GM18951 (cell line): ENCODE results near the gene UGT1A9.

ENCODE experiments used
- POLR2A ChIP-seq: IDR thresholded peaks from 4 replicates; pipeline ENCODE4 v1.6.1; 2011; ENCODE audit warnings: mild to moderate bottlenecking; ENCODE audit not compliant: insufficient read length, insufficient read depth; ENCODE audit errors: extremely low read depth
- in situ Hi-C: fragments of 300-500 bp; cut with MboI; formaldehyde crosslinking; loops from one replicate; pipeline ENCODE4 v1.12.0; 2022; ENCODE audit warnings: low sequenced_read_pairs, mixed read lengths, inconsistent platforms; ENCODE audit not compliant: unreplicated experiment

The UGT1A9 gene

DNA sequence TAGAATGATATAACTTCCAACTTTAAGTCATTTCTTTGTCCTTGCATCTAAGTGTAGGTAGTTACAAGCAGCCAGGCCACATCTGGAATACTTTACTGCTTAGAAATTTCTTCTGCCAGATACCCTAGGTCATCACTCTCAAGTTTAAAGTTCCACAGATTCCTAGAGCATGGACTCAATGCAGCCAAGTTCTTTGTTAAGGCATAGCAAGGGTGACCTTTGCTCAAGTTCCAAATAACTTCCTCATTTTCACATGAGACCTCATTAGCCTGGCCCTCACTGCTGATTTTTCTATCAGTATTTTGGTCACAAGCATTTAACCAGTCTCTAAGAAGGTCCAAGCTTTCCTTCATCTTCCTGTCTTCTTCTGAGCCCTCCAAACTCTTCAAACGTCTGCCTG lies 7.8 kb upstream of the UGT1A9 start:
- in situ Hi-C loops: no loop called here
- TF ChIP-seq POLR2A: no peak

DNA sequence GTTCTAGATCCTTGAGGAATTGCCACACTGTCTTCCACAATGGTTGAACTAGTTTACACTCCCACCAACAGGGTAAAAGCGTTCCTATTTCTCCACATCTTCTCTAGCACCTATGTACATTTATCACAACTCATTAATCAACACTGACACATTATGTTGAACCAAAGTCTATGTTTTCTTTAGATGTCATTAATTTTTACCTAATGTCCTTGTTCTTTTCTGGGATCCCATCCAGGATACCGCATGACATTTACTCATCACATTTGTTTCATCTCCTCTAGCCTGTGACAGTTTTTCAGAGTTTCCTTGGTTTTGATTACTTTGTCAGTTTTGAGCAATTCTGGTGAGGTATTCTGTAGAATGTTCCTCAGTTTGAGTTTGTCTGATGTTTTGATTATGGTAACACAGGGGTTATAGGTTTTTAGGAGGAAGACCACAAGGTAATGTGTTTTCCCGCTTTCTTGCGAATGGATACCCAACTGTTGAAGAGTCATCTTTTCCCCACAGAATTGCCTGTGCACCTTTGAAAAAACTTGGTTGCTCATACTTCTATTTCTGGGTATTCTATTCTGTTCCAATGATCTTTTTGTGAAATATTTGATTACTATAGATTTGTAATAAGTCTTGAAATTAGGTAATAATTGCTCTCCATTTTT lies 3.0 kb upstream of the UGT1A9 start:
- in situ Hi-C loops: no loop called here
- no peak for TF ChIP-seq POLR2A

DNA sequence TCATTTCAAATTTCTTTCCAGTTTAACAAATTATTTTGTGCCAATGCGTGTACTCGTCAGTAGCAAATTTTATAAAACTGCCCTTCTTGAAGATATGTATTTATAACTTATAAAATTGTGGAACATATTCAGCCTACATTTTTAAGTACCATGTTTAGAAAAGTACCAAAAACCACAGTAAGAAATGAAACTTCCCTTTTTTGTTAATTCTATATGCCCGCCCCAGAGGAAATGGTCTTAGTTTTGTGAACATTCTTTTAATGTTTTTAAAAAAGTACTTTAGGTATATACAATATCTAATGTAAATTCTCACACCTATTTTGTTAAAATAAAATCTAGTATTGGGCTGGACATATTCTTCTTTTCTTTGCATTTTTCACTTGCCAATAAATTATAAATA lies 1.2 kb downstream of the UGT1A9 start:
- TF ChIP-seq POLR2A: no peak
- in situ Hi-C loops: no loop called here

DNA sequence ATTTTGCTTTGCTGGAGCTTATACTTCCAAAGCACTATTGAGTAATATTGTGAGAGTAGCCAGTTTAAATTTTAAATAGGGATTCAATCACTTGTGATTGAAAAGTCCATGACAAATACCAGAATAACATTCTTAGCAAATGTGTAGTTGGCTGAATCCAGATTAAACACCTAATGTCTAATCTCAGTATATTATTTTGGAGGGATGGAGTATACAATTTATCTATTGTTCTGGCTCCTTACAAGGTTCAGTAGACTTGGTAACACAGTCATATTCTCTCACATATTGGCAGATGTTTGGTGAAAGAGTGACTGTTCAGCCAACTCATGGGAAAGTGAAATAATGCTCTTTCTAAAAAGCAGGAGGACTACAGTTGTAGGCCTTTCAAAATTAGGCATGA lies 2.2 kb downstream of the UGT1A9 start:
- no peak for TF ChIP-seq POLR2A
- in situ Hi-C loops: no loop called here

DNA sequence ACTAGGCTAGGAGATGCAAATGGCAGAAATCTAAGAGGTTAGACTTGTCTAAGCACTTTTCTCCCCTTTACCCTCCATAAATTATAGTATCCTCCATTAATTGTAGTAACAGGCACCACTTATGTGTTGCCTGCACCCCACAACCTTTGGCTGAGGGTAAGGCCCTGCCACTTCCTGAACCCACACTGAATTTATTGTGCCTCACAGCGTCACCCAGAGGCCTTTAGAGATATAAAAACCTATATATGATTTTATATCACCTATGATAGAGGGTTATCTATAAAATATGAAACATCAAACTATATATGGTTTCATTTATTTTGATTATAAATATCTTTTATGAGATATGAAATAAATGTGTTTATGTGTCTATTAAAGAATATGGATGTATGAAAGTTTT lies 2.6 kb downstream of the UGT1A9 start:
- TF ChIP-seq POLR2A: no peak
- in situ Hi-C loops: no loop called here

DNA sequence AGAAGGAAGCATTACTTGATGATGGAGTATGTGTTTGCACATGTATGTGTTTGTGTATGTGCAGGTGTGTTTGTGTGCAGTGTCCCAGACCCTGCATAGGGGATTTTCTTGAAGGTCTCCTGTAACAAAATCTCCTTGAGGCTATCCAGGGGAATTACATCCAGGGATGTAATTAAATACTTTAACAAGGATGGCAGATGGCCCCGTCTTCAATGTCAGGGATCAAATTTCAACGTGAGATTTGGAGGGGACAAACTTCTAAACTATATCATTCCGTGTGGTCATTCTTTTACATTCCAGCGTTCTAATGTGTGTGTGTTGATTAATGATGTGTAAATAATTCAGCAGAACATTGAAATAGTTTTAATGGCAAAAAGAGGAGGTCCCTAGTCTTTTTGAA lies 3.3 kb downstream of the UGT1A9 start:
- in situ Hi-C loops: no loop called here
- TF ChIP-seq POLR2A: no peak

DNA sequence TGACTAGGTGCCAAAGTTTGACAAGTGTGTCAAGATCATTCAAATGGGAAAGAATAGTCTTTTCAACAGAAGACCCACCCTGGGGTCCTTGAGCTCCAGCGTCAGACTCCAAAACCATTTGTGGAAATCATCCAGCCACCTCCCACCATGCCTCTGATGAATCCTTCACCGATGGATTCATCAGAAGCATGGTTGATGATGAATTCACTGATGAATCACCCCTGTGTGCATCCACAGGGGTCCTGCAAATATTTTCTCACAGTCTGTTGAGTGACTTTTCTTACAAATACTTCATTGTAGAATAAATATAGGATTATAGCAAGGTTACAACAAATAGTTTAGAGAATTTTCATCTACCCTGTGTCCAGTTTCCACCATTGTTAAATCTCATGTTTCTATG lies 4.3 kb downstream of the UGT1A9 start:
- in situ Hi-C loops: no loop called here
- TF ChIP-seq POLR2A: no peak

DNA sequence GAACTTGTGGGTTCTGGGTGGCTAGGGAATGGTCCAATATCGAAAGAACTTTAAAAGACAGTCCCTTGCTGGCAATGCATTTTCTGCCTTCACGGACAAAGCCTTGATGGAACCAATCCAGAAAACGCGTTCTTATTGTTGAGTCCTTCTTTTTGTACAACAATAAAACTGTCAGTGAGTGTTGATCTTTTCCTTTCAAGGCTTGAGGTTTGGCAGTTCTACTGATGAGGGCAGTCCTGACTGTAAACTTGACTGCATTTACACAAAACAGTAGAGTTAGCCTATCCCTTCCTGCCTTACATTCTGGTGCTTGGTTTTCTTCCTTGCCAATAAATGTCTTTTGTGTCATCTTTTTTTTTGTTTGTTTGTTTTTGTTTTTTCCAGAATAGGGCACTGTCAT lies 7.5 kb downstream of the UGT1A9 start:
- in situ Hi-C loops: no loop called here

DNA sequence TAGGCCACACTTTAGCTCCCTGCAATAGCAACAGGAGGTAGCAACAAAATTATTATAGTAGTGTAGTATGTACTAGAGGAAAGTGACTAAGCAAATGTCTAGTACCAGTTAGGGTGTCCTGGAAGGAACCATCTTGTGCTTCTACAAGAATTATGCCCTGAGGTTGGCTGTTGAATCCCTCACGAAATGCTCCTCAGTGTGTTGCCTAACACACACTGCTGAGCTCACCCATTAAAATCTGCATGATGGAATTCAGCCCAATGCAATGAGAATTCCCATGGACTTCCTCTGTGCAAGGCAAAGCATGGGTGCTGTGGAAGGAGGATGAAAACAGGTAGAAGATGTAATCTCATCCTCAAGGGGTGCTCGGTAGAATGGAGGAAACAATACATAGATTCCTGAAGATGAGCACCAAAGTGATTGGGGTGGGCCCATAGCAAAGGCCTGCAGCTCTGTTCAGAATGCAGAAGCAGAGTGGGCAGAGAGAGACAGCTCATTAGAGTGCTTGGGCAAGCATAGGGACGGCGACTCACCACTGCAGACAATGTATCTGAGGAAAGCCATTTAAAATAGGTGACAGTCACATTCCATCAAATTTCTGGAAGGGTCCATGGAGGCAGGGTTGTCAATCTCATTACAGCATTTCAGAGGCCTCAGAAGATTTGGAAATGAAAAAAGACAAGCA lies 8.8 kb downstream of the UGT1A9 start:
- in situ Hi-C loops: no loop called here
- TF ChIP-seq POLR2A: no peak

More for the DNA sequence above, 7.5 kb downstream of the UGT1A9 start:
- no peak for TF ChIP-seq POLR2A

DNA sequence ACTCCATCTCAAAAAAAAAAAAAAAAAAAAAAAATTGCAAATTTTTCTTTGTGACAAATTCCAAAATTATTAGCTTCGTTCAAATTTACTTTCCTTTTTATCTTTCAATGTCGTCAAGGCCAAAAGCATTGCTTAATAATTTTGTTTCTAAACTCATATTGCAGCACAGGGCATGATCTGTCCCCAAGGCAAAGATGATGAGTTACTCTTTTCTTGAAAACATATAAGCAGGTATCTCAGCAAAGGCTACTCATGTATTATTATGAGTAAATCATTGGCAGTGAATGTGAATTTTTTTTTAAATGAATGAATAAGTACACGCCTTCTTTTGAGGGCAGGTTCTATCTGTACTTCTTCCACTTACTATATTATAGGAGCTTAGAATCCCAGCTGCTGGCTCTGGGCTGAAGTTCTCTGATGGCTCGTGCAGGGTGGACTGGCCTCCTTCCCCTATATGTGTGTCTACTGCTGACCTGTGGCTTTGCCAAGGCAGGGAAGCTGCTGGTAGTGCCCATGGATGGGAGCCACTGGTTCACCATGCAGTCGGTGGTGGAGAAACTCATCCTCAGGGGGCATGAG lies 9.9 kb downstream of the UGT1A9 start, which contains the start of gene UGT1A7:
UGT1A7 (plus strand) TSS at position 381 of the 579 bp plus-strand sequence; CDS start at position 418, 37 bp downstream.
- no peak for TF ChIP-seq POLR2A
- in situ Hi-C loops: no loop called here

DNA sequence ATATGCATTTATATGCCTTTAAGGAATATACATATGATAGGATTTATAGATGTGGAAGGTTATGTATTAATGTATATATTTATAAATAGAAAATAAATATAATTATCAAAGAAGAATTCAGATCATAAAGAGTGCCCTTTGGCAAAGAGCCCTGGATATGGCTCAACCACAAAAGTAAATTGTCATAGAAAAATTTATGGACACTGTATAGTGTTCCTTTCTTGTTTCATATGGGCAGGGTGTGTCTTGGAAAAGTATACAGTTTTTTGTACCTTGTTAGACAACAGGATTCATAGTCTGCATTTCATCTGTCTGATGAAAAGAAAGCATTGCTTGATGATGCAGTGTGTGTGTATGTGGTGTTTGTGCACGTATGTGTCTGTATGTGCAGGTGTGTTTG lies 12.9 kb downstream of the UGT1A9 start:
- in situ Hi-C loops: no loop called here
- no peak for TF ChIP-seq POLR2A

DNA sequence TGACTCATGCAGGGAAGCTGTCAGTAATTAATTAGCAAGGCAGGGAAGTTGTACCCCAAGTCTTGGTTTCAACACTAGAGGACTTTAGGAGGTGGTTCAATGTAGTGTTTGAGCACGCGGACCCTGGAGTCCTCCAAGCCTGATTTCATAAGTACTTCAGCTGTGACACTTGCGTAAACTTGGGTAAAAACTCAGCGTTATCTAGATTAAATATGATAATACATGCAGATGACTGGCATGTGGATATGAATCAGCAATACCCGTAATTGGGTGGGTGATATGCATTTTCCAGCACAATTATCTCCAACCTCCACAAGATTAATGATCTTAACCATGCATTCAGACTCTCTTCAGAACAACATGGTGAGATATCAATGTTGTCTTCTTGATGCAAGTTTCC lies 15.2 kb downstream of the UGT1A9 start:
- in situ Hi-C loops: no loop called here
- TF ChIP-seq POLR2A: no peak

DNA sequence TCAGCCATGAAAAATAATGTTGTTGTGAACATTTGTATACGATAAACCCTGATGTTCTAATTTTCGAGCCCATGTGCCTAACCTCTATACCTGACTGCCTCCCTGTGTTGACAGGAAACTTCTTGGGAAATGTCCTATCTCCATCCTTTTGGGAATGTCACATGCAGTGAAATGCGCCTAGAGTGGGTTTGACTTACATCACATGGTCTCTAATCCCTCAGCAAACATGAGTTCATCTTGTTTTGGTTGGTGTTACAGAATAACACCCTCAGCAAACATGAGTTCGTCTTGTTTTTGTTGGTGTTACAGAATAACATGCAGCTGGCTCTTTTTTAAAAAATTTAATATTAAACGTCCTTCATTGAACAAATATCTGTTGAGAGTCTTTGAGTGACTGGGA lies 16.6 kb downstream of the UGT1A9 start:
- in situ Hi-C loops: no loop called here
- no peak for TF ChIP-seq POLR2A

DNA sequence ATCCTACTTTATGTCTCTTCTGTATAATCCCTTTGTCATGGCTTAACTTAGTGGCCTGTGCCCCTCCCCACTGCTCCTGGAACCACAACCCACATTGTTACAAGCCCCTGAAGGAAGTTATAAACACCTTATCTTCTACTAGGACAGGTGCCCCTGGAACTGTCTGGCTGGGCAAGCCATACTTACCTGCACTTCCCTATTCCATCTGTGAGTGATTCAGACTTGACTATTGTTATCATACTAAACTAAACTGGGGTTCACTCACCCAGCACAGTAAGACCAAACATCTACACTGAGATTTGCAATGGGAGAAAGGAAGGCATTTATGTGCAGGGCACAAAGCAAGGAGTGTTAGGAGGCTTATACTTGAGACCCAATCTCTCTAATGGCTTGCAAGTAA lies 17.3 kb downstream of the UGT1A9 start:
- no peak for TF ChIP-seq POLR2A
- in situ Hi-C loops: no loop called here
